NCI-H446 (cell line): ENCODE results near the gene DAGLA.

Source experiments
- DNase-seq, 2 experiments: peaks; one replicate each; lab custom pipeline; 2025; lab: John Stamatoyannopoulos, UW

Gene DAGLA

GRCh38 chr11:61728940-61729219 lies 48.7 kb downstream of the DAGLA start:
- DNase-seq: no peak

- no peak for DNase-seq
Measured at GRCh38 chr11:61730240-61730994, 50.2 kb downstream of the DAGLA start.

GRCh38 chr11:61731211-61731951 lies 51.2 kb downstream of the DAGLA start:
- DNase-seq: no peak

DNA sequence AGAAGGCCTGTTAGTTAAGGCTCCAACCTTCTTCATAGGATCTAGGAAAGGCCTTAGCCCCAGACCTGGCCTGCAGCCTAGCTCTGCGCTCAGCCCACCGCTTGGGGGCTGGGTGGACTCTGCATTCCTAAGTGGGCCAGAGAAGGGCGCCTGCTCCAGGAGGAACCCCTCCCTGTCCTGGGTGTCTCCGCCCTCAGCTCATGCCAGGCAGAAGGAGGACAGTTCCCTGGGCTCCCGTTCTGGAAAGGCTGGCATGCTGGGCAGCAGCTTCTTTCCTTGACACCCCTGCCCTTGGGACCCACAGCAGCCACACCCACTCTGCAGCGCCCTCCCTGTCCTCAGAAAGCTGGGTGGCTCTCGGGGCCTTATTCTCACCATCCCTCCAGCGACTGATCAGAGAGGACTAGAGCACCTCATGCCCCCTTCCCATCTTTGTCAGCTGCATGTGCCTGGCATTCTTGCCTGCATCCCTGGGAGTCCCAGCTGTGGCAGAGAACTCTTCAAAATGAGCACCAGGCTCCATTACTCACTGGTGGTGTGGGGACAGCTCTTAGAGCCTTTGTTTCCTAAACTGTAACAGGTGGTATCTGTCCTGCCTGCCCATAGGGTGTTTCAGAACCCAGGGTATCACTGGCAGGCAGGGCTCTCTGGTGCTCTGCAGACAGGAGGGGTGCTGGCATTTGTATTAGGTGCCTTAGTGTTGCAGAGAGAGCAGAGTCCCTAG lies 51.9 kb downstream of the DAGLA start:
- no peak for DNase-seq

DNA sequence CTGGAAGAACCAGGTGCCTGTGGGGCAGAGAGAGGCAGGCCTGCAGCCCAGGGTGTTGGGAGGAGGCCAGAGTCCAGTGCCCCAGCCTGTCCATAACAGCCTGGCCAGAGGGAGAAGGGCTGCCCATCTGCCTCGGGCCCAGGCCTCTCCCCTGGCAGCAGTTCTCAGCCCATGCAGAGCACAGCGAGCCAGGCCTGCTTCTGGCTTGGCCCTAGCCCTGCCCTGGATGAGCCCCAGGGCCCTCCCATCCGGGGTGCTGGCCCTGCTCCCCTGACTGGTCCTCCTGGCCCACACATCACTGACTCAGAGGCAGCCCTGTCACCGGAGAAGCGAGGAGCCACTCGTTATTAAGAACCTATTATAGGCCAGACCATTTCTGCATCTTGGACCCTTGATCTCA lies 52.5 kb downstream of the DAGLA start:
- no peak for DNase-seq

- peak; percentile 81 to 94 for DNase-seq
Measured at GRCh38 chr11:61733120-61733978, 53.2 kb downstream of the DAGLA start.

DNA sequence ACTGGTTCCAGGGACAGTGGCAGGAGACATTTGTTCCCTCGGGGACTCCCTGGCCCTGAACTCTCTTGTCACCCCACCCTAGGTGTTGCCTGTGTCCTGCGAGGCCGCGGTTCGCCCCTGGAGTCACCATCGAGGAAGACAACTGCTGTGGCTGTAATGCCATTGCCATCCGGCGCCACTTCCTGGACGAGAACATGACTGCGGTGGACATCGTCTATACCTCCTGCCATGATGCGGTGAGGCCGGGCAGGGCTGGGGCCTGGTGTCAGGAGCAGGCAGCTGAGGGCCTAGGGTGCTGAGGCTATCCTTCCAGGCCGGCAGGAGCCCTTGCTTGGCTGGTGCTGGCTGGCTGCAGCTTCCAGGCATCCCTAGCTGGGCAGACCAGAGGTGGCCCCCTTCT lies 54.6 kb downstream of the DAGLA start:
- no peak for DNase-seq

- no peak for DNase-seq
Measured at GRCh38 chr11:61735391-61735790, 55.2 kb downstream of the DAGLA start.

- DNase-seq: no peak
Measured at GRCh38 chr11:61736310-61736709, 56.1 kb downstream of the DAGLA start.

- no peak for DNase-seq
Measured at GRCh38 chr11:61737131-61737530, 56.9 kb downstream of the DAGLA start.

GRCh38 chr11:61737636-61738386 lies 57.6 kb downstream of the DAGLA start:
- no peak for DNase-seq

DNA sequence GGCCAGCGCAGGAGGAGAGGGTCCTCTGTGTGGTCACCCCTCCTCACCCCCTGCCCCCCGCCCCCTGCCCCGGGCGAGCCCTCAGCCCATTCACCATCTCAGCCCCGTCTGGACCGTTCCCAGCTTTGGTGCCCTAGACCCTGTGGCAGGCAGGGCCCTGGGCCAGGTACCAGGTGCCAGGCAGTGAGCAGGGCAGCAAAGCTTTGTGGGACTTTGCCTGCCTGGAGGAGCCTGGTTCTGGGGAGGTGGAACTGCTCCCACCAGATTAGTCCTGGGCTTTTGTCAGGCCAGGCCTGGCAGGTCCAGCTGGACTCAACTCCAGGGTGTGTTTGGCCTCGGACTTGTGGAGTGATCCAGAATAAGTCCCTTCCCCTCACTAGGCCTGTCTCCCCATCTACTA lies 58.6 kb downstream of the DAGLA start:
- no peak for DNase-seq

DNA sequence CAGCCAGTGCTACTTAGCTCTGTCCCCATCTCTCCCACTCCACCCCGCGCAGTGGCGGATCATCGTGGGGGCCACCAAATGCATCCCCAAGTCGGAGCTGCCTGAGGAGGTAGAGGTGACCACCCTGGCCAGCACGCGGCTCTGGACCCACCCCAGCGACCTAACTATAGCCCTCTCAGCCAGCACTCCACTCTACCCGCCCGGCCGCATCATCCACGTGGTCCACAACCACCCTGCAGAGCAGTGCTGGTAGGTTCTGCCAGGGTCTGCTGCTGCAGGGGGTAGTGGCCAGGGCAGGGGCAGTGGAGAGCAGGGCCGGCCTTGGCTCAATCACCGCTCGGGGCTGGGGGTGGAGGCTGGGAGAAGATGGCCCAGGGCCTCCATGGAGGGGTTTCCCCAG lies 59.2 kb downstream of the DAGLA start:
- DNase-seq: no peak

DNA sequence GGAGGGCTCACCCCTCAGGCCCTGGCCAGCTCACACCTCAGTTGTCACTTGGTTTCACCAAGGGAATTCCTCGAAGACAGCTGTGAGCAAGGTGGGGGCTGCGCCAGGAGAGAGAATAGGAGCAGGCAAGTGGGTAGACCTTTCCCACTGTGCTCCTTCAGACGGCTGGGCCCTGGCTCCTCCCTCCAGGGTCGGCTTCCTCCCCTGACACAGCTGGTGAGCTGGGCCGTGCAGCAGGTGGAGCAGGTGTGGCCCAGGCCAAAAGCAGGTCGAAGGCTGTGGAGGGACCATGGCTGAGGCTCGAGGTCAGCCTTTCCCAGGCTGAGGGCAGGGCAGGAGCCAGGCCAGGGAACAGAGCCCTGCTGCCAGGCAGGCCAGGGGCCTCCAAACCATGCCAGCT lies 59.8 kb downstream of the DAGLA start:
- DNase-seq: no peak

- no peak for DNase-seq
Measured at GRCh38 chr11:61742391-61742790, 62.2 kb downstream of the DAGLA start.

DNA sequence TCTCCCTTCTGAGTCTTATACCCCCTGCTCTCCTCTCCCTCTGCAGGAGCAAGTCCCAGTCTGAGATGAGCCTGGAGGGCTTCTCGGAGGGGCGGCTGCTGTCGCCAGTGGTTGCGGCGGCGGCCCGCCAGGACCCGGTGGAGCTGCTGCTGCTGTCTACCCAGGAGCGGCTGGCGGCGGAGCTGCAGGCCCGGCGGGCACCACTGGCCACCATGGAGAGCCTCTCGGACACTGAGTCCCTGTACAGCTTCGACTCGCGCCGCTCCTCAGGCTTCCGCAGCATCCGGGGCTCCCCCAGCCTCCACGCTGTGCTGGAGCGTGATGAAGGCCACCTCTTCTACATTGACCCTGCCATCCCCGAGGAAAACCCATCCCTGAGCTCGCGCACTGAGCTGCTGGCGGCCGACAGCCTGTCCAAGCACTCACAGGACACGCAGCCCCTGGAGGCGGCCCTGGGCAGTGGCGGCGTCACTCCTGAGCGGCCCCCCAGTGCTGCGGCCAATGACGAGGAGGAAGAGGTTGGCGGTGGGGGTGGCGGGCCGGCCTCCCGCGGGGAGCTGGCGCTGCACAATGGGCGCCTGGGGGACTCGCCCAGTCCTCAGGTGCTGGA lies 63.4 kb downstream of the DAGLA start:
- no peak for DNase-seq

GRCh38 chr11:61744181-61744580 lies 64.0 kb downstream of the DAGLA start:
- DNase-seq: no peak

DNA sequence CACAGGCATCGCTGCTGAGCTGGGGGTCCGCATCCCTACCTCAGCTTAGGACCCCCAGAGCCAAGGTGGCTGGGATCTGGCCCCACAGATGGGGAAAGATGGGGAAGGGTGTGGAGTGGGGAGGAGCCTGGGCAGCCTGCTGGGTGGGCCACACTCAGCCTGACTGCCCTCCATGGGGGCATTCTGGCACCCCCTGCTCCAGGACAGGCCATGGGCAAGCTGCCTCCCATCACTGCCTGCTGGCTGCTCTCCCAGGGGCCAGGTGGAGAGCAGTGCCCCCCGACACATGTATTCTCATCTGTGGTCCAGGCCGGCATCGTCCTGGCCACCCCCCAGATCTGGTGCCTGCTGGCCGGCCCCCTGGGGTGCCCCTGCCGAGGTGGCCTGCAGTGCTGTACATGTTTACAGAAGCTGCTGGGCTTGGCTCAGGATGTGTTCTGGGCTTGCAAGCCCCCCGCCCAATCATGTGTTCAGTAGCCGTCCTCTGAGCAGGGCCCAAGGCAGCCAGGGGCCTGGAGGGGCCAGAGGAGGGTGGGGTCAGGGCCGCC lies 64.5 kb downstream of the DAGLA start:
- DNase-seq: no peak

GRCh38 chr11:61745781-61746441 lies 65.7 kb downstream of the DAGLA start:
- DNase-seq: no peak
